HepG2 (cell line): ENCODE results near the gene ADCY10.

ENCODE experiments used
- EZH2 ChIP-seq: conservative IDR thresholded peaks from 2 replicates; pipeline ENCODE4 v1.6.1; 2012; ENCODE audit warnings: mild to moderate bottlenecking, low read depth, low read length, moderate library complexity
- KDM4B ChIP-seq: sonication (generic); formaldehyde crosslinking; IDR thresholded peaks from 2 replicates; pipeline ENCODE4 v1.4.0; 2020; ENCODE audit warnings: missing genetic modification reagents
- SRF ChIP-seq: IDR thresholded peaks from 2 replicates; pipeline ENCODE4 v1.6.1; 2011; ENCODE audit warnings: mild to moderate bottlenecking, low read depth, low read length, moderate library complexity
- ZNF124 ChIP-seq: sonication (generic); formaldehyde crosslinking; IDR thresholded peaks from 2 replicates; pipeline ENCODE4 v1.4.0; 2020; ENCODE audit warnings: missing genetic modification reagents
- TF ChIP-seq, protein P1 (sequence below): IDR thresholded peaks from 2 replicates; pipeline ENCODE4 v1.6.1; 2012; ENCODE audit warnings: low read length, improper control_type of control experiment
- TF ChIP-seq, protein P2 (sequence below): sonication (generic); formaldehyde crosslinking; IDR thresholded peaks from 2 replicates; pipeline ENCODE4 v1.9.0; 2021; ENCODE audit warnings: missing genetic modification reagents, borderline replicate concordance
- TF ChIP-seq, protein P3 (sequence below): sonication (generic); formaldehyde crosslinking; IDR thresholded peaks from 2 replicates; pipeline ENCODE4 v1.4.0; 2020; ENCODE audit warnings: missing genetic modification reagents
- TF ChIP-seq, protein P4 (sequence below): sonication (generic); formaldehyde crosslinking; IDR thresholded peaks from 2 replicates; pipeline ENCODE4 v1.5.0; 2020; ENCODE audit warnings: mild to moderate bottlenecking, missing genetic modification reagents, moderate library complexity

DNA sequence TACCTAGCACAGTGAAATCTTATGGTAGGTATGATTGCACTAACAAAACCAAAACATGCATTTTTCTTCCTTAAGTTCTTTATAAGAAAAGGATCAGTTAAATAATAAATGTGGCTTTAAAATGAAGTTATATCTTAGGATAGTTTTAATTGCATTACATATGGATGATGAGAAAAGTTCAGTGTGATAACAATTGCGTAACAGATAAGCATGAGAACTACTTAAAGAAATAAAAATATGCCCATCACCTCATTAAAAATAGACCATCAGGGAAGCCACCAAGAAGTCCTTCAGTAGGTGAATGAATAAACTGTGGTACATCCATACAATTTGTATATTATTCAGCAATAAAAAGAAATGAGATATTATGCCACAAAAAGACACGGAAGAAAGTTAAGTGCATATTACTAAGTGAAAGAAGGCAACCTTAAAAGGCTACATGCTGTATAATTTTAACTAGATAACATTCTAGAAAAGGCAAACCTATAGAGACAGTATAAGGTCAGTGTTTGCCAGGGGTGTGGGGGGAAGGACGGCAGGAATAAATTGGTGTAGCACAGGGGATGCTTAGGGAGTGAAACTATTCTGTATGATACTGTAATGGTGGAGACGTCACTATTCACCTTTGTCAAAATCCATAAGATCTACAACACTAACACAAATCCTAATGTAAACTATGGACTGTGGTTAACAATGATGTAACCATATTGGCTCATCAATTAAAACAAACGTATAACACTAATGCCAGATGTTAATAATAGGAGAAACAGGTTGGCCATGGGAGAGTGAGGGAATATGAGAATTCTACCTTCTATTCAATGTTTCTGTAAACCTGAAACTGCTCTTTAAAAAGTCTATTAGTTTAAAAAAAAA is 149.2 kb downstream of the ADCY10 start:
- TF ChIP-seq EZH2 (no peak), SRF (no peak), KDM4B (CRISPR knock-in tag) (no peak), ZNF124 (CRISPR knock-in tag) (no peak)
- TF ChIP-seq, protein P1, sequence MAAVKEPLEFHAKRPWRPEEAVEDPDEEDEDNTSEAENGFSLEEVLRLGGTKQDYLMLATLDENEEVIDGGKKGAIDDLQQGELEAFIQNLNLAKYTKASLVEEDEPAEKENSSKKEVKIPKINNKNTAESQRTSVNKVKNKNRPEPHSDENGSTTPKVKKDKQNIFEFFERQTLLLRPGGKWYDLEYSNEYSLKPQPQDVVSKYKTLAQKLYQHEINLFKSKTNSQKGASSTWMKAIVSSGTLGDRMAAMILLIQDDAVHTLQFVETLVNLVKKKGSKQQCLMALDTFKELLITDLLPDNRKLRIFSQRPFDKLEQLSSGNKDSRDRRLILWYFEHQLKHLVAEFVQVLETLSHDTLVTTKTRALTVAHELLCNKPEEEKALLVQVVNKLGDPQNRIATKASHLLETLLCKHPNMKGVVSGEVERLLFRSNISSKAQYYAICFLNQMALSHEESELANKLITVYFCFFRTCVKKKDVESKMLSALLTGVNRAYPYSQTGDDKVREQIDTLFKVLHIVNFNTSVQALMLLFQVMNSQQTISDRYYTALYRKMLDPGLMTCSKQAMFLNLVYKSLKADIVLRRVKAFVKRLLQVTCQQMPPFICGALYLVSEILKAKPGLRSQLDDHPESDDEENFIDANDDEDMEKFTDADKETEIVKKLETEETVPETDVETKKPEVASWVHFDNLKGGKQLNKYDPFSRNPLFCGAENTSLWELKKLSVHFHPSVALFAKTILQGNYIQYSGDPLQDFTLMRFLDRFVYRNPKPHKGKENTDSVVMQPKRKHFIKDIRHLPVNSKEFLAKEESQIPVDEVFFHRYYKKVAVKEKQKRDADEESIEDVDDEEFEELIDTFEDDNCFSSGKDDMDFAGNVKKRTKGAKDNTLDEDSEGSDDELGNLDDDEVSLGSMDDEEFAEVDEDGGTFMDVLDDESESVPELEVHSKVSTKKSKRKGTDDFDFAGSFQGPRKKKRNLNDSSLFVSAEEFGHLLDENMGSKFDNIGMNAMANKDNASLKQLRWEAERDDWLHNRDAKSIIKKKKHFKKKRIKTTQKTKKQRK: no peak
- TF ChIP-seq, protein P2, sequence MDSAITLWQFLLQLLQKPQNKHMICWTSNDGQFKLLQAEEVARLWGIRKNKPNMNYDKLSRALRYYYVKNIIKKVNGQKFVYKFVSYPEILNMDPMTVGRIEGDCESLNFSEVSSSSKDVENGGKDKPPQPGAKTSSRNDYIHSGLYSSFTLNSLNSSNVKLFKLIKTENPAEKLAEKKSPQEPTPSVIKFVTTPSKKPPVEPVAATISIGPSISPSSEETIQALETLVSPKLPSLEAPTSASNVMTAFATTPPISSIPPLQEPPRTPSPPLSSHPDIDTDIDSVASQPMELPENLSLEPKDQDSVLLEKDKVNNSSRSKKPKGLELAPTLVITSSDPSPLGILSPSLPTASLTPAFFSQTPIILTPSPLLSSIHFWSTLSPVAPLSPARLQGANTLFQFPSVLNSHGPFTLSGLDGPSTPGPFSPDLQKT: no peak
- TF ChIP-seq, protein P3, sequence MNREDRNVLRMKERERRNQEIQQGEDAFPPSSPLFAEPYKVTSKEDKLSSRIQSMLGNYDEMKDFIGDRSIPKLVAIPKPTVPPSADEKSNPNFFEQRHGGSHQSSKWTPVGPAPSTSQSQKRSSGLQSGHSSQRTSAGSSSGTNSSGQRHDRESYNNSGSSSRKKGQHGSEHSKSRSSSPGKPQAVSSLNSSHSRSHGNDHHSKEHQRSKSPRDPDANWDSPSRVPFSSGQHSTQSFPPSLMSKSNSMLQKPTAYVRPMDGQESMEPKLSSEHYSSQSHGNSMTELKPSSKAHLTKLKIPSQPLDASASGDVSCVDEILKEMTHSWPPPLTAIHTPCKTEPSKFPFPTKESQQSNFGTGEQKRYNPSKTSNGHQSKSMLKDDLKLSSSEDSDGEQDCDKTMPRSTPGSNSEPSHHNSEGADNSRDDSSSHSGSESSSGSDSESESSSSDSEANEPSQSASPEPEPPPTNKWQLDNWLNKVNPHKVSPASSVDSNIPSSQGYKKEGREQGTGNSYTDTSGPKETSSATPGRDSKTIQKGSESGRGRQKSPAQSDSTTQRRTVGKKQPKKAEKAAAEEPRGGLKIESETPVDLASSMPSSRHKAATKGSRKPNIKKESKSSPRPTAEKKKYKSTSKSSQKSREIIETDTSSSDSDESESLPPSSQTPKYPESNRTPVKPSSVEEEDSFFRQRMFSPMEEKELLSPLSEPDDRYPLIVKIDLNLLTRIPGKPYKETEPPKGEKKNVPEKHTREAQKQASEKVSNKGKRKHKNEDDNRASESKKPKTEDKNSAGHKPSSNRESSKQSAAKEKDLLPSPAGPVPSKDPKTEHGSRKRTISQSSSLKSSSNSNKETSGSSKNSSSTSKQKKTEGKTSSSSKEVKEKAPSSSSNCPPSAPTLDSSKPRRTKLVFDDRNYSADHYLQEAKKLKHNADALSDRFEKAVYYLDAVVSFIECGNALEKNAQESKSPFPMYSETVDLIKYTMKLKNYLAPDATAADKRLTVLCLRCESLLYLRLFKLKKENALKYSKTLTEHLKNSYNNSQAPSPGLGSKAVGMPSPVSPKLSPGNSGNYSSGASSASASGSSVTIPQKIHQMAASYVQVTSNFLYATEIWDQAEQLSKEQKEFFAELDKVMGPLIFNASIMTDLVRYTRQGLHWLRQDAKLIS (CRISPR knock-in tag): no peak
- TF ChIP-seq, protein P4, sequence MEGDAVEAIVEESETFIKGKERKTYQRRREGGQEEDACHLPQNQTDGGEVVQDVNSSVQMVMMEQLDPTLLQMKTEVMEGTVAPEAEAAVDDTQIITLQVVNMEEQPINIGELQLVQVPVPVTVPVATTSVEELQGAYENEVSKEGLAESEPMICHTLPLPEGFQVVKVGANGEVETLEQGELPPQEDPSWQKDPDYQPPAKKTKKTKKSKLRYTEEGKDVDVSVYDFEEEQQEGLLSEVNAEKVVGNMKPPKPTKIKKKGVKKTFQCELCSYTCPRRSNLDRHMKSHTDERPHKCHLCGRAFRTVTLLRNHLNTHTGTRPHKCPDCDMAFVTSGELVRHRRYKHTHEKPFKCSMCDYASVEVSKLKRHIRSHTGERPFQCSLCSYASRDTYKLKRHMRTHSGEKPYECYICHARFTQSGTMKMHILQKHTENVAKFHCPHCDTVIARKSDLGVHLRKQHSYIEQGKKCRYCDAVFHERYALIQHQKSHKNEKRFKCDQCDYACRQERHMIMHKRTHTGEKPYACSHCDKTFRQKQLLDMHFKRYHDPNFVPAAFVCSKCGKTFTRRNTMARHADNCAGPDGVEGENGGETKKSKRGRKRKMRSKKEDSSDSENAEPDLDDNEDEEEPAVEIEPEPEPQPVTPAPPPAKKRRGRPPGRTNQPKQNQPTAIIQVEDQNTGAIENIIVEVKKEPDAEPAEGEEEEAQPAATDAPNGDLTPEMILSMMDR (CRISPR knock-in tag): no peak
